H1 (cell line): ENCODE data around the gene KHDRBS1. TPM values are rescaled to one million over a fixed set of nuclear protein-coding genes. Genes with fewer than 3 reads are reported as not detected.

Source experiments
- ASH2L ChIP-seq: fragments of 200-600, 300-600 bp; sonication (generic); IDR thresholded peaks from one replicate; pipeline ENCODE4 v1.7.1; 2017; ENCODE audit warnings: low read length
- CBX8 ChIP-seq: fragments of 300-800, 300-1000 bp; sonication (generic); IDR thresholded peaks from 2 replicates; pipeline ENCODE4 v1.7.1; 2016; ENCODE audit warnings: low read depth, low read length, borderline replicate concordance
- CTCF ChIP-seq, 3 experiments: IDR thresholded peaks; 1 replicate in 2 of 3; 2 replicates in 1 of 3; pipeline versions ENCODE4 v1.5.1 to v1.6.1; 2011; ENCODE audit warnings: low read length in 3 of 3, mild to moderate bottlenecking in 3 of 3, inconsistent platforms in 2 of 3, low read depth in 1 of 3, moderate library complexity in 1 of 3; ENCODE audit not compliant: insufficient read depth in 1 of 3; ENCODE audit errors: control extremely low read depth in 1 of 3
- POU5F1 ChIP-seq: IDR thresholded peaks from 2 replicates; pipeline ENCODE4 v1.6.1; 2011; ENCODE audit warnings: low read depth, mild to moderate bottlenecking, low read length, moderate library complexity
- RAD21 ChIP-seq, 2 experiments: IDR thresholded peaks in 1 of 2; conservative IDR thresholded peaks in 1 of 2; 2 replicates each; pipeline ENCODE4 v1.6.1; 2011; ENCODE audit warnings: low read depth in 2 of 2, low read length in 2 of 2, improper control_type of control experiment in 1 of 2, inconsistent platforms in 1 of 2, mild to moderate bottlenecking in 1 of 2, moderate library complexity in 1 of 2
- RXRA ChIP-seq: IDR thresholded peaks from 2 replicates; pipeline ENCODE4 v1.6.1; 2011; ENCODE audit warnings: low read depth, mild to moderate bottlenecking, low read length, moderate library complexity; ENCODE audit not compliant: insufficient read depth
- TAF1 ChIP-seq: IDR thresholded peaks from 2 replicates; pipeline ENCODE4 v1.6.1; 2011; ENCODE audit warnings: mild to moderate bottlenecking, low read depth, low read length
- TAF7 ChIP-seq: optimal IDR thresholded peaks from 2 replicates; pipeline ENCODE3; 2011; ENCODE audit warnings: low read depth, mild to moderate bottlenecking, inconsistent platforms, low read length, moderate library complexity, borderline replicate concordance
- TBP ChIP-seq: IDR thresholded peaks from 2 replicates; pipeline ENCODE4 v1.6.1; 2011; ENCODE audit warnings: low read depth, low read length, improper control_type of control experiment
- TCF12 ChIP-seq: IDR thresholded peaks from 2 replicates; pipeline ENCODE4 v1.6.1; 2011; ENCODE audit warnings: low read depth, mild to moderate bottlenecking, low read length
- polyA plus RNA-seq, 7 experiments: library from polyadenylated mRNA; depleted of rRNA in 3 of 7; stranded (reverse) in 5 of 7; unstranded in 2 of 7; fragments of >200 nt in 5 of 7; fragments of 200-250 nt in 2 of 7; gene quantifications; 1 replicate in 5 of 7; 2 replicates in 1 of 7; 4 replicates in 1 of 7; pipeline versions ENCODE4 v1.2.1 to v1.2.3, GENCODE V29; 2011 to 2013; ENCODE audit warnings: missing spikeins in 2 of 7, mixed read lengths in 2 of 7
- total RNA-seq: library from RNA; stranded (reverse); fragmentation: NEBNext Ultra II Directional; extraction: Animal tissue kit (Norgen Biotek cat#: 25700); gene quantifications from 2 replicates; pipeline ENCODE4 v1.2.1, GENCODE V29; 2021

KHDRBS1 gene
- total and polyA plus RNA-seq, 2 of the 8 experiments (the other 6 are each of a cell fraction or from before 2014, with no cell fraction given) = 53.8 to 284 TPM

- no peak for TF ChIP-seq TAF1
- TF ChIP-seq RXRA = no peak
- TF ChIP-seq TCF12 = 0 out of 2 replicates have a peak, but pooled peaks have one; percentile 19
- no peak for TF ChIP-seq CBX8
- no peak for TF ChIP-seq TAF7
- no peak for TF ChIP-seq ASH2L
- TF ChIP-seq RAD21 (IDR thresholded peaks at IDR 0.05 in 1 of 2, conservative IDR thresholded peaks at IDR 0.05 in 1 of 2; ENCODE audit: low read depth in 2 of 2, low read length in 2 of 2) = no peak
- 0 out of 2 replicates have a peak, but pooled peaks have one; percentile 8 for TF ChIP-seq POU5F1
- no peak for TF ChIP-seq TBP
- TF ChIP-seq CTCF (IDR thresholded peaks at IDR 0.05; ENCODE audit: control extremely low read depth in 1 of 3, insufficient read depth in 1 of 3, low read depth in 1 of 3, low read length in 3 of 3) = no peak
These were observed 47.2 kb downstream of the KHDRBS1 start (continued) for GRCh38 chr1:32060914-32061313.
